ENCODE measurements around the gene ECHS1. TPM values are rescaled to one million over a fixed set of nuclear protein-coding genes. Genes with fewer than 3 reads are reported as not detected.

Gene ECHS1
- total and polyA plus RNA-seq, 10 of the 15 experiments (the other 5 are each of a cell fraction or from before 2014, with no cell fraction given), result 32.7 to 164 (median 62.4) TPM

DNA sequence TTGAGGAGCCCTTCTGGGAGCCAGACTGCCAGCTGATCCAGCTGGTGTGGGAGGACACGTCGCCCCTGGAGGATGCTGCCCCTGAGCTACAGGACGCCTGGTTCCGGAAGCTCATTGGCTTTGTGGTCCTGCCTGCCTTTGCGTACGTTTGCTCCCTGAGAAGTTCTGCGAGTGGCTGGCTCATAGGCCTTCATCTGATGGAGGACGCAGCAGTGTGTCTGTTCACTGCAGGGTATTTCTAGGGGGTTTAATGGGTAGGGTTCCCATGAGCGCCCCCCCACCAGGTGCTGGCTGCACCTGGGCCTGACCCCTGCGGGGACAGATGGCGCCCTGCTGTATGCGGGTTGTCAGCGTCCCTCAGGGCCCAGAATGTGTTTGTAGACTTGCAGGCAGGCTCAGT is 10.9 kb upstream of the ECHS1 start:
- Histone ChIP-seq H3K4me3 (no peak overlapping the region), H3K79me2 (ENCODE audit: control insufficient read depth, insufficient read depth, low read length) (peaks cover 5% of the 10 kb centered on the region), H3K9me3 (replicated peaks; ENCODE audit: control insufficient read depth, insufficient read depth, low read length) (no peaks in the 10 kb centered on the region), H3K27ac (ENCODE audit: control insufficient read depth, insufficient read depth) (no peak overlapping the region), H3K36me3 (ENCODE audit: control insufficient read depth in 2 of 2, insufficient read depth in 2 of 2, low read length in 1 of 2) (no peaks in the 10 kb centered on the region), H3K27me3 (replicated peaks in 1 of 2; ENCODE audit: control insufficient read depth in 2 of 2, insufficient read depth in 2 of 2, low read length in 1 of 2) (no peaks in the 10 kb centered on the region), H3K9ac (ENCODE audit: control insufficient read depth, insufficient read depth, low read length) (no peak overlapping the region), H3K4me2 (ENCODE audit: control insufficient read depth, insufficient read depth) (no peak overlapping the region), H4K20me1 (ENCODE audit: control insufficient read depth, insufficient read depth) (no peaks in the 10 kb centered on the region), H2AFZ (ENCODE audit: control insufficient read depth, low read depth, low read length) (no peak overlapping the region), H3K4me1 (ENCODE audit: control insufficient read depth, insufficient read depth, low read length) (peaks cover 9% of the 10 kb centered on the region)
- SMC1A ChIA-PET (ENCODE audit: uncharacterized antibody, unreplicated experiment), result no interaction called here
- no peak for ATAC-seq
- TF ChIP-seq RB1 (IDR thresholded peaks at IDR 0.05; ENCODE audit: borderline replicate concordance), result no peak
- no peak for TF ChIP-seq MXI1 (IDR thresholded peaks at IDR 0.05; ENCODE audit: low read depth, low read length)
- TF ChIP-seq SMAD1 (IDR thresholded peaks at IDR 0.05; ENCODE audit: low read depth, partially characterized antibody), result no peak
- TF ChIP-seq NR2F1 (conservative IDR thresholded peaks at IDR 0.05), result no peak
- no peak for TF ChIP-seq RUNX3 (IDR thresholded peaks at IDR 0.05; ENCODE audit: low read length)
- no peak for TF ChIP-seq TCF12 (IDR thresholded peaks at IDR 0.05; ENCODE audit: low read depth, low read length)
- no peak for TF ChIP-seq CHD2 (IDR thresholded peaks at IDR 0.05; ENCODE audit: borderline replicate concordance, low read depth, low read length)
- TF ChIP-seq, protein P1, sequence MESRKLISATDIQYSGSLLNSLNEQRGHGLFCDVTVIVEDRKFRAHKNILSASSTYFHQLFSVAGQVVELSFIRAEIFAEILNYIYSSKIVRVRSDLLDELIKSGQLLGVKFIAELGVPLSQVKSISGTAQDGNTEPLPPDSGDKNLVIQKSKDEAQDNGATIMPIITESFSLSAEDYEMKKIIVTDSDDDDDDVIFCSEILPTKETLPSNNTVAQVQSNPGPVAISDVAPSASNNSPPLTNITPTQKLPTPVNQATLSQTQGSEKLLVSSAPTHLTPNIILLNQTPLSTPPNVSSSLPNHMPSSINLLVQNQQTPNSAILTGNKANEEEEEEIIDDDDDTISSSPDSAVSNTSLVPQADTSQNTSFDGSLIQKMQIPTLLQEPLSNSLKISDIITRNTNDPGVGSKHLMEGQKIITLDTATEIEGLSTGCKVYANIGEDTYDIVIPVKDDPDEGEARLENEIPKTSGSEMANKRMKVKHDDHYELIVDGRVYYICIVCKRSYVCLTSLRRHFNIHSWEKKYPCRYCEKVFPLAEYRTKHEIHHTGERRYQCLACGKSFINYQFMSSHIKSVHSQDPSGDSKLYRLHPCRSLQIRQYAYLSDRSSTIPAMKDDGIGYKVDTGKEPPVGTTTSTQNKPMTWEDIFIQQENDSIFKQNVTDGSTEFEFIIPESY (IDR thresholded peaks at IDR 0.05), result no peak
- no peak for TF ChIP-seq IRF4 (IDR thresholded peaks at IDR 0.05; ENCODE audit: low read depth, low read length)
- no peak for TF ChIP-seq IKZF2 (IDR thresholded peaks at IDR 0.05)
- TF ChIP-seq ZNF592 (IDR thresholded peaks at IDR 0.05), result no peak
- no peak for TF ChIP-seq RBBP5 (conservative IDR thresholded peaks at IDR 0.05)
- TF ChIP-seq, protein P2, sequence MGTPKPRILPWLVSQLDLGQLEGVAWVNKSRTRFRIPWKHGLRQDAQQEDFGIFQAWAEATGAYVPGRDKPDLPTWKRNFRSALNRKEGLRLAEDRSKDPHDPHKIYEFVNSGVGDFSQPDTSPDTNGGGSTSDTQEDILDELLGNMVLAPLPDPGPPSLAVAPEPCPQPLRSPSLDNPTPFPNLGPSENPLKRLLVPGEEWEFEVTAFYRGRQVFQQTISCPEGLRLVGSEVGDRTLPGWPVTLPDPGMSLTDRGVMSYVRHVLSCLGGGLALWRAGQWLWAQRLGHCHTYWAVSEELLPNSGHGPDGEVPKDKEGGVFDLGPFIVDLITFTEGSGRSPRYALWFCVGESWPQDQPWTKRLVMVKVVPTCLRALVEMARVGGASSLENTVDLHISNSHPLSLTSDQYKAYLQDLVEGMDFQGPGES (IDR thresholded peaks at IDR 0.05), result no peak
- intact Hi-C loops (cut with micrococcal nuclease; ENCODE audit: unreplicated experiment) (no loop called here), in situ Hi-C loops (cut with MboI) (no loop called here)
- no peak for DNase-seq (ENCODE audit: low read depth, low spot score)
- RAD21 ChIA-PET (ENCODE audit: unreplicated experiment), result no interaction called here
- BruUV-seq (replicated peaks), result no TSS peak
- CTCF ChIA-PET, result no interaction called here
- WGBS (ENCODE audit: insufficient coverage, insufficient replicate concordance, low lambda C conversion rate, missing lambda C conversion rate), result 69% methylated on average over 13 of the region's 13 CpGs
- no peak for FAIRE-seq
- POLR2A ChIA-PET, result no interaction called here

Measured in GM12878 (cell line).